H54 (cell line): ENCODE results near the gene RIN3.

Source experiments
- DNase-seq: peaks from one replicate; pipeline ENCODE4 v3.0.0; 2011; ENCODE audit warnings: low spot score, mixed read lengths; ENCODE audit not compliant: insufficient read length
- FAIRE-seq: peaks from 3 replicates; lab custom pipeline; 2011; peaks lifted over from hg19 to GRCh38; lab: Jason Lieb, UNC
- POLR2A ChIP-seq: IDR thresholded peaks from 2 replicates; pipeline ENCODE4 v1.6.1; 2011; ENCODE audit warnings: low read depth, mild to moderate bottlenecking, low read length

The RIN3 gene

GRCh38 chr14:92568621-92569479 is 55.3 kb downstream of the RIN3 start:
- FAIRE-seq = no peak
- TF ChIP-seq POLR2A = no peak

GRCh38 chr14:92570674-92571262 is 57.2 kb downstream of the RIN3 start:
- FAIRE-seq (no peak), DNase-seq (no peak)

More at GRCh38 chr14:92568621-92569479, 55.3 kb downstream of the RIN3 start:
- no peak for DNase-seq

GRCh38 chr14:92572050-92572449 is 58.5 kb downstream of the RIN3 start:
- no peak for DNase-seq
- no peak for FAIRE-seq
- no peak for TF ChIP-seq POLR2A

More at GRCh38 chr14:92570674-92571262, 57.2 kb downstream of the RIN3 start:
- no peak for TF ChIP-seq POLR2A

- no peak for DNase-seq
- no peak for TF ChIP-seq POLR2A
- no peak for FAIRE-seq
These were observed 60.3 kb downstream of the RIN3 start for GRCh38 chr14:92573761-92574498.

- FAIRE-seq (no peak), DNase-seq (no peak)
- TF ChIP-seq POLR2A = no peak
These were observed 61.6 kb downstream of the RIN3 start for GRCh38 chr14:92575061-92575747.

- FAIRE-seq = no peak
These were observed 62.2 kb downstream of the RIN3 start for GRCh38 chr14:92575748-92576303.

GRCh38 chr14:92577321-92577742 is 63.8 kb downstream of the RIN3 start:
- DNase-seq = no peak
- FAIRE-seq = no peak
- TF ChIP-seq POLR2A = no peak

More at GRCh38 chr14:92575748-92576303, 62.2 kb downstream of the RIN3 start:
- no peak for DNase-seq
- TF ChIP-seq POLR2A = no peak

- FAIRE-seq (peak; percentile 92), DNase-seq (peak; percentile 61)
- TF ChIP-seq POLR2A = no peak
These were observed 64.9 kb downstream of the RIN3 start for GRCh38 chr14:92578511-92578910.

- TF ChIP-seq POLR2A = no peak
- DNase-seq (no peak), FAIRE-seq (no peak)
These were observed 65.8 kb downstream of the RIN3 start for GRCh38 chr14:92579244-92579936.

- DNase-seq (no peak), FAIRE-seq (no peak)
- TF ChIP-seq POLR2A = no peak
These were observed 67.6 kb downstream of the RIN3 start for GRCh38 chr14:92581206-92581605.

- no peak for FAIRE-seq
- no peak for DNase-seq
- TF ChIP-seq POLR2A = no peak
These were observed 68.5 kb downstream of the RIN3 start for GRCh38 chr14:92581966-92582566.

- no peak for DNase-seq
- no peak for FAIRE-seq
- no peak for TF ChIP-seq POLR2A
These were observed 69.3 kb downstream of the RIN3 start for GRCh38 chr14:92582706-92583452.
